Nephron (organoid): ENCODE data around the gene AGAP1.
A peak's percentile ranks its signal among the peaks of the same experiment; 100 is the strongest.

Experiments used
- H3K27ac Mint-ChIP-seq, 3 experiments: 2 replicates each; pipeline ENCODE4 v1.8.0; 2020; ENCODE audit warnings: mixed read lengths in 3 of 3, mild to moderate bottlenecking in 2 of 3, moderate library complexity in 1 of 3
- H3K27me3 Mint-ChIP-seq: 2 replicates; pipeline ENCODE4 v1.8.0; 2021; ENCODE audit warnings: low read depth, mild to moderate bottlenecking, moderate library complexity, mixed read lengths
- H3K36me3 Mint-ChIP-seq: 2 replicates; pipeline ENCODE4 v1.8.0; 2020; ENCODE audit warnings: low read depth, mixed read lengths
- H3K4me1 Mint-ChIP-seq: 2 replicates; pipeline ENCODE4 v1.8.0; 2020; ENCODE audit warnings: mixed read lengths
- H3K4me3 Mint-ChIP-seq, 3 experiments: 2 replicates each; pipeline ENCODE4 v1.8.0; 2020; ENCODE audit warnings: mild to moderate bottlenecking in 3 of 3, mixed read lengths in 3 of 3, moderate library complexity in 2 of 3
- H3K9me3 Mint-ChIP-seq: 2 replicates; pipeline ENCODE4 v1.8.0; 2020; ENCODE audit warnings: mixed read lengths
- CTCF ChIP-seq, 3 experiments: fragments of 200-600 bp; sonication (generic); IDR thresholded peaks; one replicate each; pipeline ENCODE4 v1.5.0; 2021; ENCODE audit warnings: antibody characterized with exemption in 3 of 3; ENCODE audit not compliant: unreplicated experiment in 3 of 3

Gene AGAP1

GRCh38 chr2:236017446-236017845 lies 523.6 kb downstream of the AGAP1 start:
- H3K4me1 Mint-ChIP-seq, result peaks cover 7% of the 10 kb centered on the region

GRCh38 chr2:236019434-236019833 lies 525.6 kb downstream of the AGAP1 start:
- Mint-ChIP-seq H3K4me3 (no peak overlapping the region), H3K4me1 (peaks cover 9% of the 10 kb centered on the region)
- no peak for TF ChIP-seq CTCF (IDR thresholded peaks at IDR 0.05; ENCODE audit: unreplicated experiment in 3 of 3)

More at GRCh38 chr2:236017446-236017845, 523.6 kb downstream of the AGAP1 start:
- no peak for TF ChIP-seq CTCF (IDR thresholded peaks at IDR 0.05; ENCODE audit: unreplicated experiment in 3 of 3)
- Mint-ChIP-seq H3K27me3 (peaks cover 3% of the 10 kb centered on the region), H3K4me3 (no peak overlapping the region), H3K9me3 (no peaks in the 10 kb centered on the region), H3K36me3 (peaks cover 9% of the 10 kb centered on the region), H3K27ac (no peak overlapping the region)

GRCh38 chr2:236021499-236022057 lies 527.7 kb downstream of the AGAP1 start:
- peaks cover 9% of the 10 kb centered on the region for H3K4me1 Mint-ChIP-seq
- H3K27me3 Mint-ChIP-seq, result peaks cover 3% of the 10 kb centered on the region
- no peak for TF ChIP-seq CTCF (IDR thresholded peaks at IDR 0.05; ENCODE audit: unreplicated experiment in 3 of 3)
- no peaks in the 10 kb centered on the region for H3K9me3 Mint-ChIP-seq
- no peak overlapping the region for H3K27ac Mint-ChIP-seq
- H3K36me3 Mint-ChIP-seq, result peaks cover 9% of the 10 kb centered on the region
- no peak overlapping the region for H3K4me3 Mint-ChIP-seq

More at GRCh38 chr2:236019434-236019833, 525.6 kb downstream of the AGAP1 start:
- peaks cover 9% of the 10 kb centered on the region for H3K36me3 Mint-ChIP-seq
- no peak overlapping the region for H3K27ac Mint-ChIP-seq
- no peaks in the 10 kb centered on the region for H3K9me3 Mint-ChIP-seq
- H3K27me3 Mint-ChIP-seq, result peaks cover 3% of the 10 kb centered on the region

GRCh38 chr2:236022128-236022527 lies 528.3 kb downstream of the AGAP1 start:
- Mint-ChIP-seq H3K4me3 (no peak overlapping the region), H3K4me1 (peaks cover 14% of the 10 kb centered on the region), H3K9me3 (no peaks in the 10 kb centered on the region), H3K27me3 (no peaks in the 10 kb centered on the region), H3K27ac (no peak overlapping the region), H3K36me3 (peaks cover 9% of the 10 kb centered on the region)
- TF ChIP-seq CTCF (IDR thresholded peaks at IDR 0.05; ENCODE audit: unreplicated experiment in 3 of 3), result no peak

- no peak overlapping the region for H3K4me3 Mint-ChIP-seq
- H3K27me3 Mint-ChIP-seq, result no peaks in the 10 kb centered on the region
- TF ChIP-seq CTCF (IDR thresholded peaks at IDR 0.05; ENCODE audit: unreplicated experiment in 3 of 3), result no peak
- peaks cover 21% of the 10 kb centered on the region for H3K36me3 Mint-ChIP-seq
- H3K9me3 Mint-ChIP-seq, result peaks cover 9% of the 10 kb centered on the region
- peaks cover 14% of the 10 kb centered on the region for H3K4me1 Mint-ChIP-seq
- no peak overlapping the region for H3K27ac Mint-ChIP-seq
Observed at GRCh38 chr2:236025892-236026291, 532.0 kb downstream of the AGAP1 start.

- Mint-ChIP-seq H3K27ac (peak overlapping the region; percentile 19 to 73 (median 24)), H3K4me3 (no peak overlapping the region), H3K36me3 (peaks cover 24% of the 10 kb centered on the region), H3K9me3 (peaks cover 9% of the 10 kb centered on the region), H3K27me3 (no peaks in the 10 kb centered on the region), H3K4me1 (peaks cover 14% of the 10 kb centered on the region)
- TF ChIP-seq CTCF (IDR thresholded peaks at IDR 0.05; ENCODE audit: unreplicated experiment in 3 of 3), result no peak
Observed at GRCh38 chr2:236026841-236027240, 533.0 kb downstream of the AGAP1 start.
